Peyer's patch (tissue), 4 donors: ENCODE results near the gene GFOD1. TPM values are rescaled to one million over a fixed set of nuclear protein-coding genes. Genes with fewer than 3 reads are reported as not detected.

Experiments
- DNase-seq, 3 donors: peaks; one replicate each; pipeline ENCODE4 v3.0.0-alpha.2; 2017 to 2019
- H3K27ac ChIP-seq, 4 donors: fragments of 200-600 bp; sonication (generic); one replicate each; pipeline ENCODE4 v1.5.1; 2016 to 2019
- H3K27me3 ChIP-seq, 2 donors: fragments of 200-600 bp; sonication (generic); one replicate each; pipeline ENCODE4 v1.5.1; 2019
- H3K36me3 ChIP-seq, 3 donors: fragments of 200-600 bp; sonication (generic); one replicate each; pipeline ENCODE4 v1.5.1; 2016 to 2019
- H3K4me1 ChIP-seq, 4 donors: fragments of 200-600 bp; sonication (generic); one replicate each; pipeline ENCODE4 v1.5.1; 2016 to 2019
- H3K4me3 ChIP-seq, 4 donors: fragments of 200-600 bp; sonication (generic); 1 replicate in 3 of 4; 2 replicates in 1 of 4; pipeline ENCODE4 v1.5.1; 2016 to 2019; ENCODE audit warnings: mild to moderate bottlenecking in 1 of 4
- H3K9me3 ChIP-seq, 4 donors: fragments of 200-600 bp; sonication (generic); one replicate each; pipeline ENCODE4 v1.5.1; 2016 to 2019; ENCODE audit warnings: mild to moderate bottlenecking in 1 of 4
- CTCF ChIP-seq, 6 experiments: fragments of 450-650 bp in 4 of 6; fragments of 200-600 bp in 2 of 6; sonication (generic) in 1 of 6; IDR thresholded peaks; one replicate each; pipeline ENCODE4 v1.5.1; 2017 to 2019; ENCODE audit warnings: antibody characterized with exemption in 6 of 6, mild to moderate bottlenecking in 3 of 6, moderate library complexity in 1 of 6
- POLR2A ChIP-seq, 2 donors: fragments of 450-650 bp; IDR thresholded peaks; one replicate each; pipeline ENCODE4 v1.5.1; 2017; ENCODE audit warnings: antibody characterized with exemption in 2 of 2, mild to moderate bottlenecking in 2 of 2, moderate library complexity in 2 of 2
- total RNA-seq, 4 donors: library from RNA; depleted of rRNA; stranded (reverse); fragments of >200 nt; gene quantifications; one replicate each; pipeline ENCODE4 v1.1.0, GENCODE V29; 2016

GFOD1 gene
- total RNA-seq, 4 donors from 2014 or later = 10.7 to 24.2 (median 17.6) TPM

- DNase-seq = no peak
These were observed 171.5 kb downstream of the GFOD1 start for GRCh38 chr6:13315896-13316295.

GRCh38 chr6:13314806-13315205 lies 172.6 kb downstream of the GFOD1 start:
- H3K9me3 ChIP-seq = no peaks in the 10 kb centered on the region
- no peak overlapping the region for H3K27ac ChIP-seq
- TF ChIP-seq POLR2A (IDR thresholded peaks at IDR 0.05) (no peak), CTCF (IDR thresholded peaks at IDR 0.05) (no peak)
- no peak for DNase-seq
- H3K27me3 ChIP-seq = no peaks in the 10 kb centered on the region
- H3K36me3 ChIP-seq = peaks cover 0 to 62% (median 4%) of the 10 kb centered on the region in 3 donors
- no peak overlapping the region for H3K4me3 ChIP-seq
- H3K4me1 ChIP-seq = no peaks in the 10 kb centered on the region

More at GRCh38 chr6:13315896-13316295, 171.5 kb downstream of the GFOD1 start:
- H3K27ac ChIP-seq = no peak overlapping the region
- no peaks in the 10 kb centered on the region for H3K27me3 ChIP-seq
- no peaks in the 10 kb centered on the region for H3K9me3 ChIP-seq
- H3K36me3 ChIP-seq = peaks cover 0 to 73% (median 4%) of the 10 kb centered on the region in 3 donors
- no peak overlapping the region for H3K4me3 ChIP-seq
- H3K4me1 ChIP-seq = no peaks in the 10 kb centered on the region
- TF ChIP-seq CTCF (IDR thresholded peaks at IDR 0.05) (no peak), POLR2A (IDR thresholded peaks at IDR 0.05) (no peak)

- H3K27me3 ChIP-seq = no peaks in the 10 kb centered on the region
- DNase-seq = no peak
- TF ChIP-seq POLR2A (IDR thresholded peaks at IDR 0.05) = no peak
- TF ChIP-seq CTCF (IDR thresholded peaks at IDR 0.05) = no peak
- H3K9me3 ChIP-seq = no peaks in the 10 kb centered on the region
- peaks cover 0 to 42% (median 4%) of the 10 kb centered on the region in 3 donors for H3K36me3 ChIP-seq
- no peak overlapping the region for H3K27ac ChIP-seq
- H3K4me1 ChIP-seq = no peaks in the 10 kb centered on the region
- no peak overlapping the region for H3K4me3 ChIP-seq
These were observed 176.2 kb downstream of the GFOD1 start for GRCh38 chr6:13311155-13311554.

GRCh38 chr6:13308332-13308731 lies 179.1 kb downstream of the GFOD1 start:
- Histone ChIP-seq H3K27me3 (no peaks in the 10 kb centered on the region), H3K9me3 (no peaks in the 10 kb centered on the region), H3K4me1 (peaks cover 0 to 14% (median 4%) of the 10 kb centered on the region in 4 donors), H3K27ac (no peak overlapping the region), H3K36me3 (peaks cover 0 to 20% (median 0%) of the 10 kb centered on the region in 3 donors), H3K4me3 (no peak overlapping the region)
- TF ChIP-seq CTCF (IDR thresholded peaks at IDR 0.05) (no peak), POLR2A (IDR thresholded peaks at IDR 0.05) (no peak)
- DNase-seq = no peak

Other genes starting within 250 kb of the GFOD1 start
- gene TBC1D7, start 159.1 kb downstream of the GFOD1 start, total RNA-seq = 10 to 100 TPM; 13.3 to 18.6 (median 16.9) TPM
- gene SIRT5, start 87.0 kb upstream of the GFOD1 start, total RNA-seq = 10 to 100 TPM in 3 of 4 donors, 1 to 10 TPM in 1; 6.8 to 22.1 (median 18.1) TPM
- 10 to 100 TPM; 46.6 to 66.0 (median 56.4) TPM for gene NOL7, start 127.7 kb upstream of the GFOD1 start, total RNA-seq
- 10 to 100 TPM; 26.2 to 49.5 (median 31.3) TPM for gene RANBP9, start 224.2 kb upstream of the GFOD1 start, total RNA-seq